Smooth muscle cell (in vitro differentiated cells): ENCODE results near the gene MXI1. TPM values are rescaled to one million over a fixed set of nuclear protein-coding genes. Genes with fewer than 3 reads are reported as not detected.

Experiments used
- DNase-seq: peaks from one replicate; lab custom pipeline; 2025; ENCODE audit not compliant: unreplicated experiment; lab: John Stamatoyannopoulos, UW
- H2AFZ ChIP-seq: fragments of 200-600 bp; sonication (generic); 2 replicates; pipeline ENCODE4 v1.6.0; 2016; ENCODE audit warnings: antibody characterized with exemption, low read depth, mild to moderate bottlenecking
- H3F3A ChIP-seq: fragments of 200-600 bp; sonication (generic); 2 replicates; pipeline ENCODE4 v1.6.0; 2017; ENCODE audit warnings: antibody characterized with exemption, low read depth
- H3K27ac ChIP-seq: fragments of 200-600 bp; sonication (generic); 2 replicates; pipeline ENCODE4 v1.5.1; 2016; ENCODE audit warnings: low read depth, mild to moderate bottlenecking
- H3K27me3 ChIP-seq: fragments of 200-600 bp; sonication (generic); 2 replicates; pipeline ENCODE4 v1.6.1; 2016; ENCODE audit warnings: low read depth, mild to moderate bottlenecking
- H3K36me3 ChIP-seq: fragments of 200-600 bp; sonication (generic); 2 replicates; pipeline ENCODE4 v1.5.1; 2016; ENCODE audit warnings: low read depth
- H3K4me1 ChIP-seq: fragments of 200-600 bp; sonication (generic); 2 replicates; pipeline ENCODE4 v1.5.1; 2016; ENCODE audit warnings: low read depth
- H3K4me2 ChIP-seq: fragments of 200-600 bp; sonication (generic); 2 replicates; pipeline ENCODE4 v1.6.0; 2016; ENCODE audit warnings: mild to moderate bottlenecking
- H3K4me3 ChIP-seq: fragments of 200-600 bp; sonication (generic); 2 replicates; pipeline ENCODE4 v1.5.1; 2016; ENCODE audit warnings: mild to moderate bottlenecking
- H3K79me2 ChIP-seq: fragments of 200-600 bp; sonication (generic); 2 replicates; pipeline ENCODE4 v1.6.0; 2016; ENCODE audit warnings: low read depth, mild to moderate bottlenecking
- H3K9ac ChIP-seq: fragments of 200-600 bp; sonication (generic); 2 replicates; pipeline ENCODE4 v1.6.0; 2016; ENCODE audit warnings: low read depth
- H3K9me3 ChIP-seq: fragments of 200-600 bp; sonication (generic); replicated peaks from 2 replicates; pipeline ENCODE4 v1.5.1; 2016; ENCODE audit warnings: low read depth
- H4K20me1 ChIP-seq: fragments of 200-600 bp; sonication (generic); 2 replicates; pipeline ENCODE4 v1.6.0; 2016; ENCODE audit warnings: low read depth
- WGBS: methylation state at CpG from one replicate; pipeline ENCODE4 v1.1.7; 2016; ENCODE audit warnings: low lambda C conversion rate; 5-methylcytosine and 5-hydroxymethylcytosine counted together
- polyA plus RNA-seq: library from polyadenylated mRNA; unstranded; fragments of >200 nt; fragmentation: Nextera tagmentation; extraction: Ambion mirVana; gene quantifications from 2 replicates; pipeline ENCODE4 v1.2.1, GENCODE V29; 2016
- total RNA-seq: library from RNA; depleted of rRNA; stranded (reverse); fragments of >200 nt; gene quantifications from 2 replicates; pipeline ENCODE4 v1.2.3, GENCODE V29; 2014
- TF ChIP-seq, protein P1 (sequence below): fragments of 200-600 bp; sonication (generic); IDR thresholded peaks from 2 replicates; pipeline ENCODE4 v1.5.1; 2017; ENCODE audit warnings: borderline replicate concordance, mild to moderate bottlenecking, antibody characterized with exemption; ENCODE audit not compliant: insufficient read depth, poor library complexity, severe bottlenecking

The MXI1 gene
- total and polyA plus RNA-seq, 2 experiments from 2014 or later: 35.9 to 52.3 TPM

DNA sequence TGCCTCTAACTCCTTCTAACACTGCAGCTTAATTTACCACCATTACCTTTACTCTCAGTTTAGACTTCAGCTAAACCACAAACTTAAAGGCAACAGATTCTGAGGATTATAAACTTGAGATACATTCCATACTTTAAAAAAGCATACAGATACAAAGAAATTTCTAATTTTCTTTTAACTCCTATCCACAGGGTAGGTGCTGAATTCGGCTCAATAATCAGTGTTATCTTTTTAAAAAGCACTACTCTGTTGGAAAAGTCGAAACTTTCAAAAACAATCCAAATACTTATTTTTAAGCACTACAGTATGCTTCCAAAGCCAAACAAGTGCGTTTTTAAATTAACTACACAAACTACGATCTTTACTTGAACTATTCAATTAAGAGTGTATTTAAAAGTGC lies 96.3 kb downstream of the MXI1 start:
- H3K9me3 ChIP-seq: no peaks in the 10 kb centered on the region
- H3K4me2 ChIP-seq: peak overlapping the region; percentile 92
- 7% methylated on average over 4 of the region's 4 CpGs for WGBS
- no peak for DNase-seq
- peak overlapping the region; percentile 95 for H3K27ac ChIP-seq
- H2AFZ ChIP-seq: no peak overlapping the region
- peaks cover 4% of the 10 kb centered on the region for H3F3A ChIP-seq
- no peaks in the 10 kb centered on the region for H3K27me3 ChIP-seq
- TF ChIP-seq, protein P1, sequence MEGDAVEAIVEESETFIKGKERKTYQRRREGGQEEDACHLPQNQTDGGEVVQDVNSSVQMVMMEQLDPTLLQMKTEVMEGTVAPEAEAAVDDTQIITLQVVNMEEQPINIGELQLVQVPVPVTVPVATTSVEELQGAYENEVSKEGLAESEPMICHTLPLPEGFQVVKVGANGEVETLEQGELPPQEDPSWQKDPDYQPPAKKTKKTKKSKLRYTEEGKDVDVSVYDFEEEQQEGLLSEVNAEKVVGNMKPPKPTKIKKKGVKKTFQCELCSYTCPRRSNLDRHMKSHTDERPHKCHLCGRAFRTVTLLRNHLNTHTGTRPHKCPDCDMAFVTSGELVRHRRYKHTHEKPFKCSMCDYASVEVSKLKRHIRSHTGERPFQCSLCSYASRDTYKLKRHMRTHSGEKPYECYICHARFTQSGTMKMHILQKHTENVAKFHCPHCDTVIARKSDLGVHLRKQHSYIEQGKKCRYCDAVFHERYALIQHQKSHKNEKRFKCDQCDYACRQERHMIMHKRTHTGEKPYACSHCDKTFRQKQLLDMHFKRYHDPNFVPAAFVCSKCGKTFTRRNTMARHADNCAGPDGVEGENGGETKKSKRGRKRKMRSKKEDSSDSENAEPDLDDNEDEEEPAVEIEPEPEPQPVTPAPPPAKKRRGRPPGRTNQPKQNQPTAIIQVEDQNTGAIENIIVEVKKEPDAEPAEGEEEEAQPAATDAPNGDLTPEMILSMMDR: no peak
- H3K4me3 ChIP-seq: peak overlapping the region; percentile 99
- H4K20me1 ChIP-seq: peaks cover 55% of the 10 kb centered on the region
- peak overlapping the region; percentile 99 for H3K9ac ChIP-seq
- H3K36me3 ChIP-seq: peaks cover 15% of the 10 kb centered on the region
- H3K4me1 ChIP-seq: peaks cover 14% of the 10 kb centered on the region
- H3K79me2 ChIP-seq: peaks cover 59% of the 10 kb centered on the region

DNA sequence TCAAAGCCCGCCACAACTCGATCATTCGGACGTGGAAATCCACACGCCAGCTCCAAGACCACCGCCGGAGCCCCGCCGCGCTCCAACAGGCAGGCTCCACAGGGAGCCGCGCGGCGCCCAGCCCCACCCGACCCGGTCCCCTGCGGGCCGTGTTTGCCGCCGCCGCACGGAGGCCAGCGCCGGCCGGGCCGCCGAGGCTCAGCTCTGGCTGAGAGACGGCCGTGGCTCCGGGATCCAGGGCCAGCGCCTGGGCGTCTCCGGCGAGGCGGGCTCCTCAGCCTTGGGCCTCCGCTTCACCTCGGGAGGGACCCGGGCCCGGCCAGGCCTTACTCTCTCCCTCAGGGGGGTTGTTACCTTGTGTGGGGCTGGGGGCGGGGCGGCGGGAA lies 97.0 kb downstream of the MXI1 start:
- Histone ChIP-seq H3K4me1 (peaks cover 14% of the 10 kb centered on the region), H3K9me3 (no peaks in the 10 kb centered on the region), H3K27ac (peak overlapping the region; percentile 95), H3K36me3 (peaks cover 8% of the 10 kb centered on the region), H3K79me2 (peaks cover 52% of the 10 kb centered on the region), H3K4me3 (peak overlapping the region; percentile 99), H3K4me2 (peak overlapping the region; percentile 92), H3K27me3 (no peaks in the 10 kb centered on the region), H3K9ac (peak overlapping the region; percentile 99), H4K20me1 (peaks cover 48% of the 10 kb centered on the region), H2AFZ (peak overlapping the region; percentile 68), H3F3A (peaks cover 4% of the 10 kb centered on the region)
- no peak for DNase-seq
- TF ChIP-seq, protein P1: no peak
- 2% methylated on average over 27 of the region's 42 CpGs for WGBS

DNA sequence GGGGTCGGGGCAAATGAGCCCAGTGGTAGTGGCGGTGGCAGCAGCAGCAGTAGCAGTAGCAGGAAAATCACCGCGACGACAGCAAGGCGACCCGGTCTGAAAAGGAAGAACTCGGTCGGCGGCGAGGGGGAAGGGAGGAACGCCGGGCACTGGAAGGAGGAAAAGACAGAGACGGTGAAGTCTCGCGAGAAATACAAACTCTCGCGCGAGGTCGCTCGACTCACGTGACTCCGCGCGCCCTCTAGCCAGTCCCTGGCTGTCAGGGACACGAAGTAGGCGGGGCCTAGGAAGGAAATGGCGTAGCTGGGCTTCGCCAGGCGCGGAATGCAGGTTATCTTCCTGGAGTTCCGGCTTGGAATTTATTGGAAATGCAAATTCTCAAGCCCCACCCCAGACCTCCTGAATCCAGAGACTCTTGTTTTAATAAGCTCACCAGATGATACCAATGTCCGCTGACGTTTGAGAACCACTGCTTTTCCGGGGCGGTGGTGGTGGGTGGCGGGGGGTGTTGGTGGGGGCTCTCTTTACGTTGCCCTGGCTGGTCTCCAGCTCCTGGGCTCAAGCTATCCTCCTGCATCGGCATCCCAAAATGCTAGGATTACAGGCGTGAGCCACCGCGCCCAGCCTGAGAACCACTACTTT lies 97.5 kb downstream of the MXI1 start, which contains the start of gene SMNDC1:
SMNDC1 (minus strand) TSS at position 141 of the 642 bp plus-strand sequence. CDS start 1,333 bp downstream, outside the sequence.
- H3K9ac ChIP-seq: peak within 1 kb of the TSS; percentile 99
- peaks cover 14% of the 10 kb centered on the region for H3K4me1 ChIP-seq
- peaks cover 3% of the 10 kb centered on the region for H3K36me3 ChIP-seq
- peaks cover 43% of the 10 kb centered on the region for H4K20me1 ChIP-seq
- peak within 1 kb of the TSS; percentile 95 for H3K27ac ChIP-seq
- WGBS: under 1% methylated on average over 42 of the region's 42 CpGs
- H3F3A ChIP-seq: peaks cover 4% of the 10 kb centered on the region
- H3K9me3 ChIP-seq: no peaks in the 10 kb centered on the region
- H3K79me2 ChIP-seq: peaks cover 47% of the 10 kb centered on the region
- TF ChIP-seq, protein P1: no peak
- H3K4me3 ChIP-seq: peak within 1 kb of the TSS; percentile 99
- H2AFZ ChIP-seq: peak within 1 kb of the TSS; percentile 72
- DNase-seq: peak; percentile 91
- peak within 1 kb of the TSS; percentile 92 for H3K4me2 ChIP-seq
- H3K27me3 ChIP-seq: no peaks in the 10 kb centered on the region
